ENCODE results near the gene TMEM63A. TPM values are rescaled to one million over a fixed set of nuclear protein-coding genes. Genes with fewer than 3 reads are reported as not detected.

Gene TMEM63A
- total RNA-seq, 1 experiment from 2014 or later, result 31.4 TPM

DNA sequence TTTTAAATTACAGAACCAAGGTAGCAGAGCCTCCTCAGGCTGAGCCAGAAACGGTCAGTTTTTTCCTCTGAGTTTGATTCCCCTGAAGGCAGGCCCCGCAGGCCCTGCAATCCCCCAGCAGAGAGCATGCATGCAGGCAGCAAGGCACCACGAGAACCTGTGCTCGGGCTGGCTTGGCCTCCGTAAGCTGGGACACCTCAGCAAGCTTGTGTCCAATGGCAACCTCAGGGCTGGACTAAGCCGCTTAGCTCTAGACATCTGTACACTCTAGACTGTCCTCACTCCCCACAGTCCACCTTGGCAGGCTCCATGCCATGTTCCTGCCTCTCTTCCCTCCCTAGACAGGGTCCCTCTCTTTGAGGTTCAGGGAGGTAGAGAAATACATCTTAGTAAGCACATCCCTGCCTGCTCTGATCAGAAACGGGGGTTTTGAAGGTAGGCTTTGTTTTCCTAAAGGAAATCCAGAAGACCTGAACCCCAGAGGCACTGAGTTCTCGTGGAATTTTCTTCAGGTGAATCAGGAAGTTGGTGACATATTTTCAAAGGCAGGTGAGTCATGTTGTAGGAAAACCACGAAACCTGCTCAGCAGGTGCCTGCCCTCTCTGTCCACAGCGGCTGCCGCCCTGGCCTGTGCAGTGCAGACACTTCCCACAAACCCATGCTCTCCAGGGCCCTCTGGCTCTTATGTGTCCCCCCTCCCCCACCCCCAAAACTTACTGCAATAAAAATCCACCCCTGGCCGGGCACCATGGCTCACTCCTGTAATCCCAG, 7.0 kb downstream of the TMEM63A start:
- no peak for TF ChIP-seq SIN3A (IDR thresholded peaks at IDR 0.05; ENCODE audit: borderline replicate concordance, insufficient read depth, low read depth, low read length)
- TF ChIP-seq POLR2AphosphoS5 (IDR thresholded peaks at IDR 0.05; ENCODE audit: low read depth, low read length), result no peak
- TF ChIP-seq TCF7L2 (IDR thresholded peaks at IDR 0.05; ENCODE audit: low read depth, low read length), result no peak
- no peak for TF ChIP-seq CTCF (IDR thresholded peaks at IDR 0.05)
- TF ChIP-seq, protein P1, sequence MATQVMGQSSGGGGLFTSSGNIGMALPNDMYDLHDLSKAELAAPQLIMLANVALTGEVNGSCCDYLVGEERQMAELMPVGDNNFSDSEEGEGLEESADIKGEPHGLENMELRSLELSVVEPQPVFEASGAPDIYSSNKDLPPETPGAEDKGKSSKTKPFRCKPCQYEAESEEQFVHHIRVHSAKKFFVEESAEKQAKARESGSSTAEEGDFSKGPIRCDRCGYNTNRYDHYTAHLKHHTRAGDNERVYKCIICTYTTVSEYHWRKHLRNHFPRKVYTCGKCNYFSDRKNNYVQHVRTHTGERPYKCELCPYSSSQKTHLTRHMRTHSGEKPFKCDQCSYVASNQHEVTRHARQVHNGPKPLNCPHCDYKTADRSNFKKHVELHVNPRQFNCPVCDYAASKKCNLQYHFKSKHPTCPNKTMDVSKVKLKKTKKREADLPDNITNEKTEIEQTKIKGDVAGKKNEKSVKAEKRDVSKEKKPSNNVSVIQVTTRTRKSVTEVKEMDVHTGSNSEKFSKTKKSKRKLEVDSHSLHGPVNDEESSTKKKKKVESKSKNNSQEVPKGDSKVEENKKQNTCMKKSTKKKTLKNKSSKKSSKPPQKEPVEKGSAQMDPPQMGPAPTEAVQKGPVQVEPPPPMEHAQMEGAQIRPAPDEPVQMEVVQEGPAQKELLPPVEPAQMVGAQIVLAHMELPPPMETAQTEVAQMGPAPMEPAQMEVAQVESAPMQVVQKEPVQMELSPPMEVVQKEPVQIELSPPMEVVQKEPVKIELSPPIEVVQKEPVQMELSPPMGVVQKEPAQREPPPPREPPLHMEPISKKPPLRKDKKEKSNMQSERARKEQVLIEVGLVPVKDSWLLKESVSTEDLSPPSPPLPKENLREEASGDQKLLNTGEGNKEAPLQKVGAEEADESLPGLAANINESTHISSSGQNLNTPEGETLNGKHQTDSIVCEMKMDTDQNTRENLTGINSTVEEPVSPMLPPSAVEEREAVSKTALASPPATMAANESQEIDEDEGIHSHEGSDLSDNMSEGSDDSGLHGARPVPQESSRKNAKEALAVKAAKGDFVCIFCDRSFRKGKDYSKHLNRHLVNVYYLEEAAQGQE (IDR thresholded peaks at IDR 0.05; ENCODE audit: insufficient read depth in 1 of 2, low read depth in 2 of 2, low read length in 1 of 2), result no peak
- intact Hi-C loops (cut with micrococcal nuclease; ENCODE audit: unreplicated experiment), result no loop called here
- Histone ChIP-seq H3K4me3 (ENCODE audit: low read depth in 2 of 2, low read length in 2 of 2) (no peak overlapping the region), H3K27ac (ENCODE audit: low read length) (no peak overlapping the region), H3K9me3 (ENCODE audit: control insufficient read depth, insufficient read depth, low read depth, low read length) (no peaks in the 10 kb centered on the region), H3K36me3 (ENCODE audit: control insufficient read depth, insufficient read depth, low read length) (no peaks in the 10 kb centered on the region), H3K4me1 (ENCODE audit: control insufficient read depth, insufficient read depth, low read length) (peaks cover 38% of the 10 kb centered on the region), H3K27me3 (ENCODE audit: control insufficient read depth, insufficient read depth, low read length) (no peaks in the 10 kb centered on the region)
- ChIA-PET CTCF (interaction anchor here (0.5 kb wide), 1 partner anchor 113 kb away, joined by 4 read pairs; no protein-coding TSS in a partner anchor), POLR2A (no interaction called here)
- ATAC-seq (no peak), DNase-seq (ENCODE audit: low read depth, low spot score) (no peak)
- BruUV-seq (replicated peaks), result no TSS peak
- in situ Hi-C loops (cut with HindIII; ENCODE audit: low pct_unique_long_range_greater_than_20kb, low sequenced_read_pairs), result no loop called here

GRCh38 chr1:225874431-225874830, 7.7 kb downstream of the TMEM63A start:
- Histone ChIP-seq H3K27me3 (ENCODE audit: control insufficient read depth, insufficient read depth, low read length) (no peaks in the 10 kb centered on the region), H3K27ac (ENCODE audit: low read length) (no peak overlapping the region), H3K4me1 (ENCODE audit: control insufficient read depth, insufficient read depth, low read length) (peaks cover 30% of the 10 kb centered on the region), H3K4me3 (ENCODE audit: low read depth in 2 of 2, low read length in 2 of 2) (no peak overlapping the region), H3K9me3 (ENCODE audit: control insufficient read depth, insufficient read depth, low read depth, low read length) (no peaks in the 10 kb centered on the region), H3K36me3 (ENCODE audit: control insufficient read depth, insufficient read depth, low read length) (no peaks in the 10 kb centered on the region)
- TF ChIP-seq POLR2AphosphoS5 (IDR thresholded peaks at IDR 0.05; ENCODE audit: low read depth, low read length) (no peak), CTCF (IDR thresholded peaks at IDR 0.05) (no peak), TCF7L2 (IDR thresholded peaks at IDR 0.05; ENCODE audit: low read depth, low read length) (no peak), SIN3A (IDR thresholded peaks at IDR 0.05; ENCODE audit: borderline replicate concordance, insufficient read depth, low read depth, low read length) (no peak)
- TF ChIP-seq, protein P1 (IDR thresholded peaks at IDR 0.05; ENCODE audit: insufficient read depth in 1 of 2, low read depth in 2 of 2, low read length in 1 of 2), result no peak
- ChIA-PET POLR2A (no interaction called here), CTCF (interaction anchor here (0.5 kb wide), 2 partner anchors 27 to 113 kb away, joined by 4 to 5 read pairs; no protein-coding TSS in a partner anchor)
- no peak for ATAC-seq
- no TSS peak for BruUV-seq (replicated peaks)
- DNase-seq (ENCODE audit: low read depth, low spot score), result no peak
- in situ Hi-C loops (cut with HindIII; ENCODE audit: low pct_unique_long_range_greater_than_20kb, low sequenced_read_pairs) (no loop called here), intact Hi-C loops (cut with micrococcal nuclease; ENCODE audit: unreplicated experiment) (no loop called here)

Data from Panc1 (cell line).